Astrocyte (in vitro differentiated cells and primary cell): ENCODE measurements around the gene AURKAIP1. TPM values are rescaled to one million over a fixed set of nuclear protein-coding genes. Genes with fewer than 3 reads are reported as not detected.
"Not testable (repeated sequence)": the region's sequence is repeated elsewhere in the genome, so short reads cannot be mapped to it uniquely, and the experiment has no call there.

Experiments used
- DNase-seq: peaks from one replicate; pipeline ENCODE4 v3.0.0-alpha.2; 2010; ENCODE audit warnings: low read depth
- FAIRE-seq: peaks from 2 replicates; lab custom pipeline; 2011; peaks lifted over from hg19 to GRCh38; lab: Jason Lieb, UNC
- H2AFZ ChIP-seq: 2 replicates; pipeline ENCODE4 v1.6.0; 2012; ENCODE audit warnings: low read depth, low read length, inconsistent platforms
- H3K27ac ChIP-seq: 2 replicates; pipeline ENCODE4 v1.5.1; 2011; ENCODE audit warnings: low read depth, low read length, inconsistent platforms
- H3K27me3 ChIP-seq: 2 replicates; pipeline ENCODE4 v1.6.0; 2011; ENCODE audit warnings: low read length, inconsistent platforms; ENCODE audit not compliant: insufficient read depth
- H3K36me3 ChIP-seq: 2 replicates; pipeline ENCODE4 v1.5.1; 2011; ENCODE audit warnings: low read length, inconsistent platforms; ENCODE audit not compliant: insufficient read depth
- H3K4me1 ChIP-seq: 2 replicates; pipeline ENCODE4 v1.5.1; 2011; ENCODE audit warnings: low read length, inconsistent platforms; ENCODE audit not compliant: insufficient read depth
- H3K4me2 ChIP-seq: 2 replicates; pipeline ENCODE4 v1.6.0; 2012; ENCODE audit warnings: low read length, inconsistent platforms
- H3K4me3 ChIP-seq: 2 replicates; pipeline ENCODE4 v1.5.1; 2011; ENCODE audit warnings: low read depth, mild to moderate bottlenecking, low read length, inconsistent platforms; ENCODE audit not compliant: insufficient read depth
- H3K79me2 ChIP-seq: 2 replicates; pipeline ENCODE4 v1.6.0; 2012; ENCODE audit warnings: mild to moderate bottlenecking, low read length, inconsistent platforms; ENCODE audit not compliant: insufficient read depth
- H3K9ac ChIP-seq: 2 replicates; pipeline ENCODE4 v1.6.0; 2012; ENCODE audit warnings: mild to moderate bottlenecking, low read length, inconsistent platforms
- H3K9me3 ChIP-seq: 2 replicates; pipeline ENCODE4 v1.5.1; 2012; ENCODE audit warnings: low read depth, mild to moderate bottlenecking, low read length, inconsistent platforms; ENCODE audit not compliant: insufficient read depth
- H4K20me1 ChIP-seq: 2 replicates; pipeline ENCODE4 v1.6.0; 2012; ENCODE audit warnings: low read length, inconsistent platforms; ENCODE audit not compliant: insufficient read depth
- H3K27ac Mint-ChIP-seq: one replicate; pipeline ENCODE4 v1.8.0; 2021; ENCODE audit warnings: mild to moderate bottlenecking, mixed read lengths; ENCODE audit not compliant: unreplicated experiment
- H3K27me3 Mint-ChIP-seq: one replicate; pipeline ENCODE4 v1.8.0; 2021; ENCODE audit warnings: low read depth, mixed read lengths; ENCODE audit not compliant: unreplicated experiment
- H3K36me3 Mint-ChIP-seq: one replicate; pipeline ENCODE4 v1.8.0; 2021; ENCODE audit warnings: low read depth, mixed read lengths; ENCODE audit not compliant: unreplicated experiment
- H3K4me1 Mint-ChIP-seq: one replicate; pipeline ENCODE4 v1.8.0; 2021; ENCODE audit warnings: low read depth, mixed read lengths; ENCODE audit not compliant: unreplicated experiment
- H3K4me3 Mint-ChIP-seq: one replicate; pipeline ENCODE4 v1.8.0; 2021; ENCODE audit warnings: mild to moderate bottlenecking, moderate library complexity, mixed read lengths; ENCODE audit not compliant: unreplicated experiment
- H3K9me3 Mint-ChIP-seq: one replicate; pipeline ENCODE4 v1.8.0; 2021; ENCODE audit warnings: mild to moderate bottlenecking, mixed read lengths; ENCODE audit not compliant: unreplicated experiment
- CTCF ChIP-seq: IDR thresholded peaks from 2 replicates; pipeline ENCODE4 v1.5.1; 2011; ENCODE audit warnings: low read depth, mild to moderate bottlenecking, inconsistent platforms, low read length, moderate library complexity; ENCODE audit not compliant: insufficient read depth
- EZH2 ChIP-seq: IDR thresholded peaks from 2 replicates; pipeline ENCODE4 v1.6.1; 2012; ENCODE audit warnings: mild to moderate bottlenecking, low read length, inconsistent platforms; ENCODE audit not compliant: insufficient read depth
- total RNA-seq: library from RNA; stranded (reverse); gene quantifications from 2 replicates; pipeline ENCODE4 v1.2.1, GENCODE V29; 2021

AURKAIP1 gene
- total RNA-seq, 1 donor from 2014 or later, result 135 TPM

- Mint-ChIP-seq H3K36me3 (peaks cover 3% of the 10 kb centered on the region), H3K4me3 (no peak overlapping the region), H3K4me1 (peaks cover 13% of the 10 kb centered on the region), H3K9me3 (no peaks in the 10 kb centered on the region), H3K27ac (peak overlapping the region; percentile 72), H3K27me3 (no peaks in the 10 kb centered on the region)
- TF ChIP-seq EZH2, result no peak
- TF ChIP-seq CTCF, result no peak
- Histone ChIP-seq H3K36me3 (no peaks in the 10 kb centered on the region), H3K4me2 (no peak overlapping the region), H3K9ac (no peak overlapping the region), H3K4me1 (peaks cover 12% of the 10 kb centered on the region), H3K79me2 (no peaks in the 10 kb centered on the region), H3K27ac (no peak overlapping the region), H3K9me3 (no peaks in the 10 kb centered on the region), H3K27me3 (no peaks in the 10 kb centered on the region), H2AFZ (no peak overlapping the region), H3K4me3 (no peak overlapping the region), H4K20me1 (no peaks in the 10 kb centered on the region)
- FAIRE-seq (no peak), DNase-seq (no peak)
Observed at GRCh38 chr1:1418464-1419362, 43.7 kb upstream of the AURKAIP1 start.

- DNase-seq, FAIRE-seq, H3K36me3 Mint-ChIP-seq, H3K4me3 ChIP-seq, H3K27me3 ChIP-seq, H3K27ac ChIP-seq, H3K79me2 ChIP-seq, H3K9me3 Mint-ChIP-seq, H3K9me3 ChIP-seq, H3K27me3 Mint-ChIP-seq, H3K4me2 ChIP-seq, H4K20me1 ChIP-seq, H3K4me3 Mint-ChIP-seq, H2AFZ ChIP-seq, H3K27ac Mint-ChIP-seq, H3K36me3 ChIP-seq, H3K4me1 ChIP-seq, H3K9ac ChIP-seq: not testable (repeated sequence)
- peaks cover 10% of the 10 kb centered on the region for H3K4me1 Mint-ChIP-seq
Observed at GRCh38 chr1:1417825-1418463, 42.9 kb upstream of the AURKAIP1 start.

- not testable (repeated sequence) for FAIRE-seq, H3K36me3 Mint-ChIP-seq, H3K4me3 Mint-ChIP-seq, H3K9me3 ChIP-seq, H3K79me2 ChIP-seq, H3K4me2 ChIP-seq, DNase-seq, H3K4me3 ChIP-seq, H3K27ac ChIP-seq, H2AFZ ChIP-seq, H3K27me3 Mint-ChIP-seq, H3K27me3 ChIP-seq, H4K20me1 ChIP-seq, H3K36me3 ChIP-seq, H3K27ac Mint-ChIP-seq, H3K4me1 ChIP-seq, H3K4me1 Mint-ChIP-seq, H3K9me3 Mint-ChIP-seq, H3K9ac ChIP-seq
Observed at GRCh38 chr1:1417396-1417795, 42.4 kb upstream of the AURKAIP1 start.
